Middle frontal gyrus (tissue), 1 donor: ENCODE data around the gene ADK.

Source experiments
- DNase-seq: peaks from one replicate; pipeline ENCODE4 v3.0.0-alpha.2; 2015; ENCODE audit warnings: low spot score; ENCODE audit errors: extremely low spot score

The ADK gene

GRCh38 chr10:74593470-74593869 lies 442.4 kb downstream of the ADK start:
- DNase-seq, result no peak

DNA sequence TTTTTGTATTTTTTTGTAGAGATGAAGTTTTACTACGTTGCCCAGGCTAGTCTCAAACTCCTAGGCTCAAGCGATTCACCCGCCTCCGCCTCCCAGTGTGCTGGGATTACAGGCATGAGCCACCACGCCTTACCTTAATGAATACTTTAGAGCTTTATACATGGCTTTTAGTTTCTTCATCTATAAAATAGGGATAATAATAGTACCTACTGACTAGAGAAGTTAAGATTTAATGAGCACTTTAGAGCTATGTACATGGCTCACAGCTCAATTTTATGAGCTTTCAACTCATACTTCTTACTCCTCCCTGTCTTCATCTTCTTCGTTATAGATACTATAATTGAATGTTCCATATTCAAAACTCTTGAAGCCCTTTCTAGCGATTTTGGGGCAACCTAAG lies 445.7 kb downstream of the ADK start:
- DNase-seq, result no peak

DNA sequence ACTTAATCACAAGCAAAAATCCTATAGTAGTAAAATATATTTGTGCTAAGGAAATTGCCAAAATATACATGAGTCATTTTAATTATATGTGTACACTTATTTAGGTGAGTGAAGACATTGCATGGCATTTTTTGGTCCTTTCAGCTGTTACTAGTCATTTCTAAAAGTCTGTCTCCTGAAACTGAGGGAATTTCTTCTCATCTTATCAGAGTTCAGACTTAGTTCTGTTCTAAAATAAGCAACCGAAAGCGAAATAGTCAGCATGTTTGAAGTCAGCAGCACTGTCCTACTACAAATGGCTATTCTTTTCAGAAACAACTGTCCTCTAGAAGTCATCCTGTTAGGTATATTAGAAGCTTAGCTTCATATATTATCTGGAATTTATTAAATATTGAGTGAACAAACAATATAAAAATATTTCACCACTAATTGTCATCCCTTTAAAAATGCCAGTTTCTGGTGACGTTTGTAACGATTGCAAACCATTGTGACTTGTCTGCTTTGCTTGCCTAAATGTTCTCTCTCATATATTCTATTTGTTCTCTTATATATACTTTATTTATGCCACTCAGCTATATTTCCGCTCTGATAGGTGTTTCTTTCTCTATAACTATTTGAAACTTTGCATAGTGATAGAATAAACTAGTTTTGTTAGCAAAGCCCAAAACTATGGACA lies 448.0 kb downstream of the ADK start:
- DNase-seq, result no peak

DNA sequence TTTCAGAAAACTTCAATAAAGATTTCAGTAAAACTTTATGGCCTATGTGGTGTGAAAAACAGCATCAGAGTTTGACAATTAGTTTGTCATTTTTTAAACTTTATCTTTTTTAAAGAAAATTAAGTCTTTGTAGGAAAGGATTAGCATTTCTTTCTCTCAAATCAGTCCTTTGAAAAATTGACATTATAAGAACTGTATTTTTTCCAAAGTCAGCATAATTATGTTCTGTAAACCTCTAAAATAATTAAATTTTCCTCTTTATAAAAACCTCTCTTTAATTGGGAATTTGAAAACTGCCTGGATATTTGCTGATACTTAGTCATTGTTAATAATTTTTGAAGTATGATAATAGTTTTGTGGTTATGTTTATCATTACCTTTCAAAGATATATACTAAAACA lies 448.7 kb downstream of the ADK start:
- DNase-seq, result no peak

GRCh38 chr10:74600170-74600569 lies 449.1 kb downstream of the ADK start:
- no peak for DNase-seq

- DNase-seq, result no peak
These were observed 451.6 kb downstream of the ADK start for GRCh38 chr10:74602576-74602975.

- DNase-seq, result no peak
These were observed 459.3 kb downstream of the ADK start for GRCh38 chr10:74610299-74610698.

DNA sequence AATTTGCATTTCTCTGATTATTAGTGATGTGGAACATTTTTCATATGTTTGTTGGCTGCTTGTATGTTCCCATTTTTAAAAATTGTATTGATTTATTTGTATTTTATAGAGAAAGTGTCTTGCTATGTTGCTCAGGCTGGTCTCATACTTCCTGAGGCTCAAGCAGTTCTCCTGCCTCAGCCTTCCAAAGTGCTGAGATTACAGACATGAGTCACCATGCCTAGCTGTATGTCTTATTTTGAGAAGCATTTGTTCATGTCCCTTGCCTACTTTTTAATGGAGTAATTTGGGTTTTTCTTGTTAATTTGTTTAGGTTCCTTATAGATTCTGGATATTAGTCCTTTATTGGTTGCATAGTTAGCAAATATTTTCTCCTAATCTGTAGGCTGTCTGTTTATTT lies 461.2 kb downstream of the ADK start:
- DNase-seq, result no peak

DNA sequence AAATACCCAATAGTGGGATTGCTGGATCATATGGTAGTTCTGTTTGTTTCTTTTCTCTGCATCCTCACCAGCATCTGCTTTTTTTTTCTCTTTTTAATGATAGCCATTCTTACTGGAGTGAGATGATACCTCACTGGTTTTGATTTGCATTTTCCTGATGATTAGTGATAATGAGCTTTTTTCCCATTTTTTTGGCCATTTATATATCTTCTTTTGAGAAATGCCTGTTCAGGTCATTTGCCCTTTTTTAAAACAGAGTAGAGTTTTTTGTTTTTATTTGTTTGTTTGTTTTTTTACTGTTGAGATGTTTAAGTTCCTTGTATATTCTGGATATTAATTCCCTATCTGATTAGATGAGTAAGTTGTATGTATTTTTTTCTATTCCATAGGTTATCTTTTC lies 469.6 kb downstream of the ADK start:
- no peak for DNase-seq

DNA sequence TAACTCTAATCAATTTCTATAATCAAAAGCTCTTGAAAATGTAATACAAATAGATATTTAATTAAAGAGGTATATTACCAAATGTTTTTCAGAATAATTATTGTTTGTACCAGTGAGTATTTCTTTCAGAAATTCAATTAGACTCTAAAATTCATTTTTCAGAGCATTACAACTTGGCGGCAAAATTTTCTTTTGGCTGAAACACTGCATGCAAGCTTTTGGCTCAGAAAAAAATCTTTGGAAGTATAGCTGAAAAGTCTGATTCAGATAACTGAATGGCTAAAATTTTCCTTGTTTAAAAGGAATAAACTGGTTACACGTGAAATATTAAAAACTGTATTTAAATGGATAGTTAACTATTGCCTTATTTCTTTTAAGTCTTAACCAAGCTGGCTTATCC lies 472.8 kb downstream of the ADK start:
- no peak for DNase-seq

DNA sequence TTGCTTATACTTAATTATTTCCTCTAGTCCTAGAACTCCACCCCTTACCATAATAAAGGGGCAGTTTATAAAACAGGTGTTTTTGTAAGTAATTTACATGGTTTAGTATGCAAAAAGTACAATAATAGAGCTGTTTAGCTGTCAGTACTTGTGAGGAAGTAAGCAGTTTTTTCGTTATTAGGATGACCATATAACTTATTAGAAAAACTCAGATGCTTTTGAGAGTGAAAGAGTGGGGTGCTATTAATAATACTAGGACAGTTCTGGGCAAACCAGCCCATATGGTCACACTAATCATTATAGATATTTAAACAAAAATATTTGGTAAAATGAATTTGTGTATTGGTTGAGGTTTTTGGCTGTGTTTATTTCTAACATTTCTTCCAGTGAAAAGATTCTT lies 473.5 kb downstream of the ADK start:
- no peak for DNase-seq

DNA sequence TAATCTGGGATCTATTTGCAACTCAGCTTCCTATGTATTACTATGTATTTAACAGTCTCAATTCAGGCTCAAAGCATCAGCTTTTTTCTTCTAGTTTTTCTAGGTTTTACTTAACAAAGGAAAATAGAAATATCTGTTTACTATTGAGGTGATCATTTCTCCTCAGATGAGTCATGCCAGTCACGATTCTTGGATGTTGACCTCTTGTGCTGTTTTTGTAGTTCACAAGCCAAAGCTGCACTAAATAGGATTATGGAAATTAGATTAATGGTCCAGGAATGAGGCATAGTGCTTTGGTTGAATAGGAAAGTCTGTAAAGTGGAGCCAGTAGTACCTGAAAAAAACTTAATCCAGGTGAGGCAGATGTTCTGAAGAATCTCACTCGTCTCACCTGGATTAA lies 477.1 kb downstream of the ADK start:
- DNase-seq, result no peak

- no peak for DNase-seq
These were observed 484.0 kb downstream of the ADK start for GRCh38 chr10:74634995-74635536.

DNA sequence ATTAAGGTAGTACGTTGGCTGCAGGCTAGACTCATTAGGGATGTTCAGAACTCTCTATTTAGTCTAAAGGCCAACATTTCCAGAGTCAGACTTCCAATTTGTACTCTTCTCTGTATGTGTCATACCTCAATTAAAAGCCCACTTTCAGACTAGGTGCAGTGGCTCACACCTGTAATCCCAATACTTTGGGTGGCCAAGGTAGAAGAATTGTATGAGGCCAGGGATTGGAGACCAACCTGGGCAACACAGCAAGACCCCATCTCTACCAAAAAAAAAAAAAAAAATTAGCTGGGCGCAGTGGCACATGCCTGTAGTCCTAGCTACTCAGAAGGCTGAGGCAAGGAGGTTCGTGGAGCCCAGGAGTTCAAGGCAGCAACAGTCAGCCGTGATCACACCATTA lies 484.6 kb downstream of the ADK start:
- DNase-seq, result no peak

DNA sequence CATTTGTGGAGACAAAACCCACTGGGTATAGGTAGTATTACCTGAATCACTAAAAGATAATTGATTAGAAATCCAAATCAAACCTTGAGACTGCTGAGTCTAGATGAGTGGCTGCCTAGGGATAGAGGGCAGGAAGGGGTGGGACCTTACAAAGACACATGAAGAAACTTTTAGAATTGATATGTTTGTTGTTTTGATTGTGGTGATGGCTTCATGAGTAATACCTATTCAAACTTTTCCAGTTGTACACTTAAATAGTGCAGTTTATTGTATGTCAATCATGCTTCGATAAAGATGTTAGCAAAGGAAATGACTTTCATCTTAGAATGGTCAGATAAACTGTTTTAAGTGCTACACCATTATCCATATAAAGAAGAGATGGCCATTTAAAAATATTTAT lies 486.7 kb downstream of the ADK start:
- no peak for DNase-seq

DNA sequence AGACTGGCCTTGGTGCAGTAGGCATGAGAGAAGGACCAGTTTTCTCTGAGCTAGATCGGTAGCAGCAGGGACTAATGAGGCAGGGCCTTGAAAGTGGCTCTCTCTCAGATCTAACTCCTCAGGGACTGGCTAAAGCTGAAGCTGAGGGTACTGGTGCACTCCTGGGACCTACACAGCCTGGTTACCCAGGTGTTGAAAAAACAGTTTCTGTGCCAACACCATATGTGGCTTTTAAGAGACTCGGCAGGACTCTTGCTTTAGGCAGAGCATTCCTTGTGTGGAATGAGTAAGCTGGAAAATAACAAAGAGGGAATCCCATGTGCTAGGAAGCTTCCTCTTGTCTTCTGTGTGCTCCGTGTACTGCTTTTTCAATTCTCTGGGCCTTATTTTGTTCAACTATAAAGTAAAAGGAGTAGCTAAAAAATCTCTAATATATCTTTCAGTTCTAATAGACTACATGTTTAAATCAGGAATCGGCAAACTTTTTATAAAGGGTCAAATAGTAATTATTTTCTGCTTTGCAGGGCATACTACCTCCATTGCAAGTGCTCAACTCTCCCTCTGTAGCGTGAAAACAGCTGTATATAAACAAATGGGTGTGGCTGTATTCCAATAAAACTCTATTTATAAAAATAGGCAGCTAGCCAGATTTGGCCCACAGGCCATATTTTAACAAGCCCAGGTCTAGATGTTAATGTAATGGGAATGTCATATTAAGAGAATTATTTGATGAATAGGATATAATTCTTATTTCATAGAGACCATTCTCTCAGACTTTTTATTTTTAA lies 489.3 kb downstream of the ADK start:
- DNase-seq, result no peak

GRCh38 chr10:74641659-74642058 lies 490.6 kb downstream of the ADK start:
- no peak for DNase-seq

DNA sequence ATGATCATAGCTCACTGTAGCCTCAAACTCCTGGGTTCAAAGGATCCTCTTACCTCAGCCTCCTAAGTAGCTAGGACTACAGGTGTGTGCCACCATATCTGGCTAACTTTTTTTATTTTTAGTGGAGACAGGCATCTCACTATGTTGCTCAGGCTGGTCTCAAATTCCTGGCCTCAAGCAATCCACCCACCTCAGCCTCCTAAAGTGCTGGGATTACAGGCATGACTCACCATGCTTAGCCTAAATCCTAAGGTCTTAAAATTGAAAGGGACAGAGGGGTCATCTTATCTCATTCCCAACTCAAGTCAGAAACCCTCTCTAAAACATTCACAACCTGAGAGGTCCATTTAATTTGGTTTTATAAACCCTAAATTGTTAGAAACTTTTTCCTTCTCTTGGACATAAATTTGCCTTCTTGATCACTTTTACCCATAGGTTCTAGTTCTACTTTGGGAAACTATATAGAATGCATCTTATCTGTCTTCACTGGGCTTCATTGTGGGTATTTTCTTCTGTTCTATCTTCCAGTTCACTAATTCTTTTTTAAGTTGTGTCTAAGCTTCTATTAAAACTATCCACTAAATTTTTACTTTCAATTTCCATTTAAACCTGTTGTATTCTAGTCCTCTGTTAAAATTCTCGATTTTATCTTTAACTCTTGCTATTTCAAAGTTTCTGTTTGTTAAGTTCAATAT lies 492.0 kb downstream of the ADK start:
- no peak for DNase-seq

DNA sequence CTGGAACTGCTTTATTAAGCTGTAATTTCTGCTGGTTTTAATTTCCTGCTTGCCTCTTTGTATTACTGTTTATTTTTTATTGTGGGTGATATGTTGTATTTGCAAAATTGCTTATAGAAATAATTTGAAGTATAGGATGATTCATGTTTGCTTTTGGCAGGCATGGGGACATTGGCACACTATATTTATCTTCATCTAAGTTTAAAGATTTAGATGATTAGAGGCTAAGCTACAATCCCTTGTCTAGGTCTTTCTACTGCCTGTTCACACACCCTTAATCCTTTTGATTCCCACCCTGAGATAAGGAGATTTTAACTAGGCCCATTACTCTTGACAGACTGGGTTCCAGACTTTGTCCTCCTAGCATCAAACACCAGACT lies 492.6 kb downstream of the ADK start:
- DNase-seq, result no peak

- no peak for DNase-seq
These were observed 493.7 kb downstream of the ADK start for GRCh38 chr10:74644738-74645137.

DNA sequence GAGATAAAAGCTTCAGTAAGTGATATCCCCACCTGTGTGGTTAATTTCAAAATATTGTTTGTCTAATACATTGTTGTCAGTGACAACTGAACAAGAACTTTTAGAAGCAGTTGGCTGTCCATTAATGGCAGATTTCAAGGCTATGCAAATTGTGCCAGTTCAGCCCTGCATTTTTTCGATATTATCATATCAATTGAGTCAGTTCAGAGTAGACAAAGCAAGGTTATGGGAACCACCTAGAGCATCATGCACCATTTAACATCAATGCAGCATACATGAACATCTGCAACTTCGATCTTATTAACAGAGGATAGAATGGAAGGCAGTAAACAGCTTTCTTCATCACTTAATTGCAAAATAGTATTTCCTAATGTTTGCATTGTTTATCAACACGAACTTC lies 494.7 kb downstream of the ADK start:
- DNase-seq, result no peak

DNA sequence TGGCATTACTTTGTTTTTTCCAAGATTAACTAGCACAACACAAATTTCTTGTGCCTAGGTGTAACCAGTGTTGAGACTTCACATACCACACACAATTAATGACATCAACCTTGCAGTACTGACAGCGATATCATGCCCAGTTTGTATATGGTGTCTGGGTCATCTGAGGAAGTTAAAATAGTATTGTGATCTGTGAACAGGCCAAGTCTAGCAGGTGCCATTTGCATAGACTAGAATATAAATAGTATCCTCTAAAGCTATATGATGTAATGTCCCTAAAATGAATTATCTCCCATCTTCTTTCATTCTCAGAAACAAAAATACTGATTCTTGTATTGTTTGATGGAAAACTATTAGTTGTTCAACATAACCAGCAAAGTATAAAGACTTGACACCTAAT lies 499.6 kb downstream of the ADK start:
- DNase-seq, result no peak
